Activated CD4-positive, alpha-beta T cell treated with anti-CD3 and anti-CD28 coated beads, Interleukin-2, Interleukin-4, amounts not matched to agents 100 ng/mL and 50 ng/mL, durations not matched to agents 16 hours and 8 hours (primary cell): ENCODE measurements around the gene PCYT1A.
"Not testable (repeated sequence)": the region's sequence is repeated elsewhere in the genome, so short reads cannot be mapped to it uniquely, and the experiment has no call there.

Experiments used
- DNase-seq: peaks from one replicate; pipeline ENCODE4 v3.0.0-alpha.2; 2020; ENCODE audit warnings: low spot score

Gene PCYT1A

DNA sequence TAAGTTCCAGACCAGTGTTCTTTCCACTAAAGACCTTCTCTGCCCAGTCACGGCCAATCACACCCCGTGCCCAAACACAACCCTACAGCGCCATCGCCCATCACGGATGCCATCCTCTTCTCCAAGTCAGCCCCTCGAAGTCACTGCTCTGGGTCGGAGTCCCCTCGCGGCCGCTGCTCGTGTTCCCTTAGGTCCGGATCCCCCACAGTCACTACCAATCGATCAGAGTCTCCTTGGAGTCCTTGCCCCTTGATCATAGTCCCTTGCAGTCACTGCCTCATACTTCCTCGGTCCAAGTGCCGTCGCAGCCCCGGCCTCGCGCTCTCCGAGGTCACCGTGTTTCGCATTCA lies 461 bp downstream of the PCYT1A start:
- DNase-seq, result peak; percentile 35

DNA sequence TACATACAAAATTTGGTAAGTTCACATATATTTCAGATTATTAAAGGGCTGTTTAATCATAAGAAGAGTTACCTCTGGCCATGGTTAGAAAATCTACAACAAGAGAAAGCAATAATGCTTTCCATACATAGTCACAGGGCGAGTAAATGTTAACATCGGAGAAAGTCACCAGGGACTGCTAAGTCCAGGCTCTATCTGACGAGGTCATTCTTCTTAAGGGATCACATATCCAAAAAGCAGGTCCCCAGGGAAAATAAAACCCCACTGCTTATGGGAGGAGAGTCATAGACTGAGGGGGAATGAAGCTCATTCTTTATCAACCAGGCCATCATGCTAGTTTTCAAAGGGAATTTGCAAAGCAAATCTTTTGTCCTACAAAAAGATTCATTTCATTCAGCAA lies 3.1 kb downstream of the PCYT1A start:
- no peak for DNase-seq

DNA sequence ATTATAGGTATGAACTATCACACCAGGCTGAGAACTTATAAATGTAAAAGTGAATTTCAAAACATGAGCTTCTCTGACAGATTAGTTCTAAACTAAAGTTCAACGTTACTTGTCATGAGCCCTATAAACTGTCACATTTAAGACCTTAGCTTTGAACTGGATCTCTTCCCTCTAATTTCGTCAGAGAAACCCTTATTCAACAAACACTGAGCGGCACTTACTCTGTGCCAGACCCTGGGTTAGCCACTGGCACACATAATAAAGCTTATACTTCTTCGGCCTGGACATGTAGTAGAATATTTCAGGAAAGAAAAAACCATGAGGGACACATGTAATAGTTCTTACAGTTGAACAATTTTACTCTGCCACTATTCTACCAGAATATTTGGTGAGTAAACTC lies 5.6 kb downstream of the PCYT1A start:
- DNase-seq, result no peak

DNA sequence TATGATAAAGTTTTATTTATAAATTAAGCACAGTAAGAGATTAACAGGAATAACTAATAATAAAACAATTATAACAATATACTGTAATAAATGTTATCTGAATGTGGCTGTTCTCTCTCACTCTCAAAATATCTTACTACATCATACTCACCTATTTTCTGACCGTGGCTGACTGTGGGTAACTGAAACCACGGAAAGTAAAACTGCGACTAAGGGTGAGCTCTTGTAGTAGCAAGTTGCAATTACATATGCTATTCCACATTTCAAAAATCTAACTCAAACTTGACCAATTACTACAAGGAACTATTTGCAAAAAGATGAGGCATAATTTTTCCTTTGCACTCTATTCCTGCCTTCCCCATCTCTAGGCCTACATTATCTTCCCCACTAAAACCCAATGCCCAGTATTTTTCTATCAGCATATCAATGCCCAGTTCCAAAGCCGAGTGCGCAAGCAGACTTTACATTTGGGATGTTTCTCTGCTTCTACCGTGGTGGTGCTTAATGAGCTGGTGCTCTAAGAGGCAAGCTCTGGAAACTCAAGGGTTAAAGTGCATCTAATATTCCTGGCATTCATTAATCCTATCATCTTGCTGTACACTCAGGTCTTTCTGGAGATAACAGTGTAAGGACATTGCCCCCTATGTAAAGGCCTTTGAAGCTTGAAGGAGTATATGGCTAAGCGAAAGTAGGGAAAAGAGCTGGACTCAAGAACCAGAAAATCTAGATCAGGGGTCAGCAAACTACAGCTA lies 6.7 kb downstream of the PCYT1A start:
- peak; percentile 72 for DNase-seq

DNA sequence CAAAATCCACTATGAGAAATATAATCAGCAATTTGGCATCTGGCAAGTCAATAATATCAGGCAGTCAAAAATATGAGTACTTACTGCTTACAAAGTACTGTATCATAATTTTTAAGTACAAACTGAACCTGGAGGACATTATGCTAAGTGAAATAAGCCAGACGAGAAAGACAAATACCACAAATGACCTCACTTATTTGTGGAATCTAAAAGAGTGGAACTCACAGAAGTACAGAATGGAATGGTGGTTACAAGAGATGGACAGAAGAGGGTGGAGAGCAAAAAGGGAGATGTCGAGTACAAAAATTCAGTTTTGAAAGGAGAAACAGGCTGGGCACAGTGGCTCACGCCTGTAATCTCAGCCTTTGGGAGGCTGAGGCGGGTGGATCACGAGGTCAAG lies 12.4 kb downstream of the PCYT1A start:
- DNase-seq, result no peak

DNA sequence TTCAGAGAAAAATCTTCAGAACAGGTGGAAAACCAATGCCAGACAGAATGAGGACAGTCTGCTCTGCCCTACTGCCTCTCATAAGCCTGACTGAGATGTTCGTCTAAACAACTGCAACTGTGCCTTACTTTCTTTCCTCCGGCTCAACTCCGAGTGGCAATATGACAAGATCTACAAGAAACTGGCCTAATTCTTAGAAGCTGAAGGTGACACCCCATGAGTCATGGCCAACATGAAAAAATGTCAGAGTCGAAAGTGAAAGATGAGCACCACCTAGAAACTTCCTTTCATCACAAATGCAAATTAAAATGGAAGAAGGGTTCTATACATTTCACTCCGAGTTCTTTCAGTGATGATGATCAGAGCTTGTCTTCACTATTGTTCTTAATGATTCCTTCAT lies 12.9 kb downstream of the PCYT1A start:
- DNase-seq, result peak; percentile 94

DNA sequence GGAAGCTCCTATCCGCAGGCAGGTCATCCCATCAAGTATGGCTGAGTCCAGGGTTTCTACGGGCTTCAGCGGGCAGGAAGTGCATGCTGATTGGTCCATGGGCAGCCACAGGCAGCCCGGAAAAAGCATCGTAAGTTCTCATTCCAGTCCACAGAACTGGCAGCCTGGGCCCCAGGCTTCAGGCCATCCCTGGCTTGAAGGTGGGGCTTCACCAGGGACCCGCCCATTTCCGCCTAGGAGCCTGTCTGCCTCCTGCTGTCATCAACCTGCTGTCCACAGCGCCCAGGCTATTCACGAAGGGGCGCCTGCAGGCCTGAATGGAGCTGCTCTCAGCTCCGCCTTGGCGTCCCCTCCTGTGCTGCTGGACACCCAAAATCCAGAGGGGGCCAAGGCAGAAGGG lies 13.9 kb downstream of the PCYT1A start:
- peak; percentile 25 for DNase-seq

DNA sequence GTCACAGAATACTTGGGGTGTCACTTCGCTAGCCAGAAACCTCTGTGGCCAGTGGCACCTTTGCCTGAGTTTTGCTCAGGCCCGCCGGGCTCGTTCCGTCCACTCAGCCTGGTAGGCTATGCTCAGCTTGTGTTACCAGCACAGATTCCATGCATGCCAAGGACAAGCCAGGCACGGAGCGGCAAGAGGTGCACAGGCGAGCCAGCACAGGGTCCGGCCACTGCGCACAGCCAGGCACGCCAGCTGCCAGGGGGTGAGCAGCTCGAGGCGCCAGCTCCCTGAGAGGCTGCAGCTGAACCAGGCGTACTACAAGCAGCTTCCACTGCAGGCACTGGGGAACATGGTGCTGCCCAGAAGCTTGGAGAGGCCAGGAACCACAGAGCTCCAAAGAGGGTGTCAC lies 14.7 kb downstream of the PCYT1A start:
- no peak for DNase-seq

DNA sequence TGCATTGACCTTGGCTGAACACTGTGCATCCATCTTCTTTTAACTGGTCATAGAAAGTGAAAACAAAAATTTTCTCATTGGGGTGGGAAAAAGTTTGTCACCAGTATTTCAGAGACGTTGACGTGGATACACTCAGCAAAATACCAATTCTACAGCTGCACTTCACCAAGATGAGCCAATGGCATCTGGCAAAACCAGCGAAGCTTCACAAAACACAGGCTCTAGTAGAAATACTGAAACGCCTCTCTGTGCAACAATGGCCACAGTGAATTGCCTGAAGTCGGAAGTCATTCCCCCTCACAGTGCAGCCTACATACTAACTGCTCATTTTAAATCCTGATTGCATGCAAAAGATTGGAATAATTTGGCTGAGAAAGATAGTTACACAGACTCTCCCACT lies 17.0 kb downstream of the PCYT1A start:
- DNase-seq, result no peak

DNA sequence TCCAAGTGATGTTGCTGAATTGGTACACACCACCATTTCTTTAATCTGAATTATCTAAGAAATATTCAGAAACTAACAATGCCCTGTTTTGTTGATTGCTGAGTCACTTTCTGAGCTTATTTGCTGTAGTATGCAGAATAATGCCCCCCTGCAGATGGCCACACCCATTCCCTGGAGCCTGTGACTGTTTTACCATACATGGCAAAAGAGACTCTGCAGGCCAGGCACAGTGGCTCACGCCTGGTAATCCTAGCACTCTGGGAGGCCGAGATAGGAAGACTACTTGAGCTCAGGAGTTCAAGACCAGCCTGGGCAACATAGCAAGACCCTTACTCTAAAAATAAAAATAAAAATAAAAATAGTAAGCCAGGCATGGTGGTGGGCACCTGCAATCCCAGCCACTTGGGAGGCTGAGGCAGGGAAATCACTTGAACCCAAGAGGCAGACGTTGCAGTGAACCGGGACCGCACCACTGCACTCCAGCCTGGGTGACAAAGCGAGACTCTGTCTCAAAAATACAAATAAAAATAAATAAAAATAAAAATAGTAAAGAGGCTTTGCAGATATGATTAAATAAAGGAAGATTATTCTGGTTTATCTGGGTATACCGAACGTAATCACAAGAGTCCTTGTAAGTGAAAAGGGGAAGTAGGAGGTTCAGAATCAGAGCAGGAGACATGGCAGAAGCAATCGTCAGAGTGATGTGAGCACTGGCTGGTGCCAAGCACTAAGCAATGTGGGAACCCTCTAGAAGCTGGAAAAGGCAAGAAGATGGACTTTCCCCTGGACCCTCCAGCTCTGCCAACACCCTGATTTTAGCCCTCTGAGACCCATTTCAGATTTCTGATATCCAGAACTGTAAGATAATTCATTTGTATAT lies 19.0 kb downstream of the PCYT1A start:
- peak; percentile 32 for DNase-seq

DNA sequence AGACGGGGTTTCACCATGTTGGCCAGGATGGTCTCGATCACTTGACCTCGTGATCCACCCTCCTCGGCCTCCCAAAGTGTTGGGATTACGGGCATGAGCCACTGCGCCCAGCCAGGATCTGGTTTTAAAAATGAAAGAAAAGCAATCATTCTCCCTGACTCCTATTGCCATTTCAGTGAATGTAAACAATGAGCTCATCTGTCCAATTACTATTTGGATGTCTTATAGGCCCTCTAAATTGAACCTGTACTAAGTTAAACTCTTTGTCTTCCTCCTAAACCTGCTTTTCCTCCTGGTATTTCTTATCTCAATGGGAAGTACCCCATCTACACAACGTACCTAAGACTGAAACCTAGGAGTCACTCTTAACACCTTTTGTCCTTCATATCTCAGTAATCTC lies 23.7 kb downstream of the PCYT1A start:
- DNase-seq, result no peak

DNA sequence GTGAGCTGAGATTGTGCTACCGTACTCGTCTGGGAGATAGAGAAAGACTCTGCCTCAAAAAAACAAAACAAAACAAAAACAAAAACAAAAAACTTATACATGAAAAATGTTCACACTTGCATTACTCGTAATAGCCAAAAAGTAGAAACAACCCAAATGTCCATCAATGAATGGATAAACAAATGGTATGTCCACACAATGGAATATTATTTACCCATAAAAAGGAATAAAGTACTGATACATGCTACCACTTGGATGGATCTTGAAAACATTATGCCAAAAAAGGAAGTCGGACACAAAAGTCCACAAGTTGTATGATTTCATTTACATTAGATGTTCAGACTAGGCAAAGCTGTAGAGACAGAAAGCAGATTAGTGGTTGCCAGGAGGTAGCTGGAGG lies 26.7 kb downstream of the PCYT1A start:
- no peak for DNase-seq

DNA sequence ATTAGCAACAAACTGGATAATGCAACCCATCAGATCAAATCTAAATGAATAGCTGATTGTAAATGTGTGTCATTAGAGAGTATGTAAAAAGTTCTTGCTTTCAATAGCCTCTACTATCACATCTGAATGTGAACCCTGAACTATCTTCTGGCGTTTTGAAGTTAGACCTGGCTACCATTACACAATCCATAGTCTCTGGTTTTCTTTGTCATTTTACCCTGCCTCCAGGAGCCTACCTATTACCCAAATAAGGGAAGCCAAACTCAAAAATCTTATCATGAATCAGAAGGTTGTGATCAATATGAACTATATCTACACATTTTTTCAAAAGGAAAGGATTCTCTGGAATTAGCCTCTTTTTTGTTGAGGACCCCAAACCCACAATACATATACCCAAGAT lies 31.8 kb downstream of the PCYT1A start:
- no peak for DNase-seq

DNA sequence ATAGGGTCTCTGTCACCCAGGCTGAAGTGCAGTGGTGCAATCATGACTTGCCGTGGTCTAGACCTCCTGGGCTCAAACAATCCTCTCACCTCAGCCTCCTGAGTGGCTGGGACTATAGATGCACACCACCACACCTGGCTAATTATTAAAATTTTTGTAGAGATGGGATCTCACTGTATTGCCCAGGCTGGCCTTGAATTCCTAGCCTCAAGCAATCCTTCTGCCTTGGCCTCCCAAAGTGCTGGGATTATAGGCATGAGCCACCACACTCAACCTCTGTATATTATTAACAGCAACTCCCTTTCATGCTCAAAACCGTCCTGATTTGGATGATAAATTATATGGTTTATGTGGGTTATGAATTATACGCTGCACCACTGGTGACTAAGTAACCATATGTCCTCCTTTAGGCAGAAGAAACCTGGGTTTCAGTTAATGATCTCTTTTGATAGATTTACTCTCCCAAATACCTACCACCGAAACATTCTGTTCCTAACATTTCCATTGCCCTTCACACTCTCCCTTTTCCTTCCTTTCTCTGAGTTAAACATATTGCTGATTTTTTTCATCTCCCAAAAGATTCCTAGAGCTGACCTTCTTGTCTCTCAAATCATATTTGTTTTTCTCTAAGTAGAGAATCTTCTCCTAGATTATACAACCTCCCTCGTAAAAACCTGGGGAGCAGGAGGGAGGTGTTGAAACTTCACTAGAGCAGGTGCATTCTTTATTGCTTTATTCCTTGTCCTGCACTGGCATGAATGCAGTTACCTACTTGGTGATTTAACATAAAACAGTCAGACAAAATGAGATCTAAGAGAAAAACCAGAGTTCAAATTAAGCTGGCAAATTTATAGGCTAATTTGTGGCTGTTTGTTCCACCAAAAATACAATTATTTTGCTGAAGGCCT lies 32.9 kb downstream of the PCYT1A start:
- DNase-seq, result no peak

DNA sequence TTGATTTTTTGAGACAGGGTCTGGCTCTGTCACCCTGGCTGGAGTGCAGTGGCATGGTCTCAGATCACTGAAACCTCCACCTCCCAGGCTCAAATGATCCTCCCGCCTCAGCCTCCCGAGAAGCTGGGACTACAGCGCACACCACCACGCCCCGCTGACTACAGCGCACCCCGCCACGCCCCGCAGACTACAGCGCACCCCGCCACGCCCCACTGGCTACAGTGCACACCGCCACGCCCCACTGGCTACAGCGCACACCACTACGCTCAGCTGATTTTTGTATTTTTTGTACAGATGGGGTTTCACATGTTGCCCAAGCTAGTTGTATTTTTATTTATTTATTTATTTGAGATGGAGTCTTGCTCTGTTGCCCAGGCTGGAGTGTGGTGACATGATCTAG lies 35.6 kb downstream of the PCYT1A start:
- DNase-seq, result no peak

DNA sequence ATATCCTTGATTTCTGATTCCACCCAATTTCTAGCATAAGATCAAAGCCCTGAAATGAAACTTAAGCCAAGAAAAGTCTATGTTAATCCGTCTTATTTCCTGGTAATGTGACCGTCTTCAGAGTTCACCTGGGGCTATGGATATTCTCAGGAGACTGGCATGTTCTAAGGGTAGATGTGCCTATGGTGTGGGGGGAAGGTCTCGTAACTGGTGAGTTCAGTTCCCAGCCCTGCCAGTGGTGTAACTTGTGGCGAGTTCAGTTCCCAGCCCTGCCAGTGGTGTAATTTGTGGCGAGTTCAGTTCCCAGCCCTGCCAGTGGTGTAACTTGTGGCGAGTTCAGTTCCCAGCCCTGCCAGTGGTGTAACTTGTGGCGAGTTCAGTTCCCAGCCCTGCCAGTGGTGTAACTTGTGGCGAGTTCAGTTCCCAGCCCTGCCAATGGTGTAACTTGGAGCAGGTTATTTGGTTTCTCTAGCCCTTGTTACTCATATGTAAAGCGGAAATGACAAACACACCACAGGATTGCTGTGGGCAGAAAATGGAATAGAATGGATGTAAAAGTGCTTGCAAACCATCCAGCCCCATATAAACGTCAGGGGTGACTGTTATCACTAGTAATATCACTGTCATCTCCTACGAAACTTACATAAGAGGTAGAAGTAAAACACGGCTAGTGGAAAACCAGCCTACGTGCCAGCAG lies 40.8 kb downstream of the PCYT1A start:
- peak; percentile 52 for DNase-seq

DNA sequence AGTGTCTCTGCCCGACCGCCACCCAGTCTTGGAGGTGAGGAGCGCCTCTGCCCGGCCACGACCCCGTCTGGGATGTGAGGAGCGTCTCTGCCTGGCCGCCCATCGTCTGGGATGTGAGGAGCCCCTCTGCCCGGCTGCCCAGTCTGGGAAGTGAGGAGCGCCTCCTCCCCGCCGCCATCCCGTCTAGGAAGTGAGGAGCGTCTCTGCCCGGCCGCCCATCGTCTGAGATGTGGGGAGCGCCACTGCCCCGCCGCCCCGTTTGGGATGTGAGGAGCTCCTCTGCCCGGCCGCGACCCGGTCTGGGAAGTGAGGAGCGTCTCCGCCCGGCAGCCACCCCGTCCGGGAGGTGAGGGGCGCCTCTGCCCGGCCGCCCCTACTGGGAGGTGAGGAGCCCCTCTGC lies 43.4 kb downstream of the PCYT1A start:
- DNase-seq, result not testable (repeated sequence)

DNA sequence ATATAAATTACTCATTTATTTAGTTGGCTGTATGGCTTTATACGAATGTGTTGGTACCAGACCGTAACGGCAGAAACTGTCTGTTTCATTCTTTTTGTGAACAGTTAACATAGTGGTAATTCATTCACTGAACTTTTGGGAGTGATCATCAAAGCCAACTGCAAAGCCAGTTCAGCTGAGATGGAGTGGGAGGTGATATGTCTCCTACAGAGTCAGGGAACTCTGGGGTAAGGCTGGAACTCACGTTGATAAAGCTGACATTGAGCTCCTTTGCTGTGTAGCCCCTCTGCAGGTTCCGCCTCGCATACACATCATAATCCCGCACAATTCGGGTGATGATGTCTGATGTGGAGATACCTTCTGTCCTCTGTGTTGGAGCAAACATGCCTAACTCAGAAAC lies 45.8 kb downstream of the PCYT1A start:
- DNase-seq, result no peak

DNA sequence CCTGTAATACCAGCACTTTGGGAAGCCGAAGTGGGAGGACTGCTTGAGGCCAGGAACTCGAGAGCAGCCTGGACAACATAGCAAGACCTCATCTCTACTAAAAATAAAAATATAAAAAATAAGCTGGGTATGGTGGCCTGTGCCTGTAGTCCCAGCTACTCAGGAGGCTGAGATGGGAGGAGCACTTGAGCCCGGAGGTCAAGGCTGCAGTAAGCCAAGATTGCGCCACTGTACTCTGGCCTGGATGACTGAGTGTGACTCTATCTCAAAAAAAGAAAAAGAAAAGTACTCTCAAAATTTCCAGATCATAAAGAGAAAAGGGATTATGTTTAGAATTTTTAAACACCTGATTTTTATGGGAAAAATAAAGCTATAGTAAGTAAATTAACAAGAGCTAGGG lies 47.1 kb downstream of the PCYT1A start:
- DNase-seq, result no peak

DNA sequence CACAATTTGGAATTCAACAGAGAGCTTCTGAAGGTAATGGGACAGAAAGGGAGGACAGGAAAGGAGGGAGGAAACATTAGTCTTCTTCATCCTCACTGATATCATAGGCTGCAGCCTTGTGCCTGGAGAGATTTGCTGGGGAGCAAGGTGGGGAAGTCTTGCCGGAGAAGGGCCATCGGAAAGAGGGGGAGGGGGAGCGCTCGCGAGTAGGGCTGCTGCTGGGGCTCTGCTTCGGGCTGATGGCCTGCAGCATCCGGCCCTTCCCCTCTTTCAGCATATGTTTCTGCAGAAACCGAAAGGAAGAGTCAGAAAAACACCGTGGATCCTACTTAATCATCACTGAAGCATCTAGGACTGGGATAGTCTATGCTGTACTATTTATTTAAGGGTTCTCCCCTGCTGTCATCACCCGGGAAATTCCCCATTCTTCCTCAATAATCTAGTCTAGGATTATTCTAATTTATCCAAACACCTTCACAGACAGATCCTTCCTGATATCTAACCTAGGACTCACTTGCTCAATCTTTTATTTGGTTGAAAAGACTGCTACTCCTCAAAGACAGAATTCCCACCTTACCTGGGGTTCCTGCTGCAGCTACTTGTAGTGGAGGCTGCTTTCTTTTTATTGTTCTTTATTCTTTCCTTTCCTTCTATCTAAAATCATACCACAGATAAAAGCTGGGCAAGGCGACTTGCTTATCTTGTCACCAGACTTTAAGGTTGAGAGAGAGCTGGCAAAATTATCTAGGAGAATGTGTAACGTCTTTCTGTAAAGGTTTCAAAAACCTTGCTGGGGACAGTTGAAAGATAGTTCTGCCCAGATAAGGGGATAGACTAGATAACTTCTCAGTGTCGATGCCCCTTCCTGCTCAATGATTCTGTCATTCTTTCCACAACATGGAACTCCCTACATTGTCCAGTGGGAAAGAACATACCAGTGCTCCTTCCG lies 48.6 kb downstream of the PCYT1A start:
- DNase-seq, result no peak

DNA sequence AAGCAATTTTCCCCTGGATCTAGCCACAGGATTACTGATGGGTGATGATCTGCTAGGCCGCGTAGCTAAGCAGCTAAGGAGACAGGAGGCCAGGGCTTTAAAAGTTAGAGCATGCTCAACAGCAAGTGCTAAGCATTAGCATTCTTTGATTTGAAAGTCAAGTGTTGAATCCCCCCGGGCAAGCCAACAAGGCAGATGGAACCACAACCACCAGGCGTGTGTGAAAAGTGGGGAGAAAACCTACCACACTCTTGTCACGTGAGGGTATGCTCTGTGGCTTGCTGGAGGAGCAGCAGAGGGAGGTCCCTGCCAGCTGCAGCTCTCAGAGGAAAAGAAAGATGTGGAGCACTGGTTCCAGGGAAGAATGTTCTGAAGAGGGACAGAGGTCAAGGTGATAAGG lies 50.3 kb downstream of the PCYT1A start:
- no peak for DNase-seq
